Stimulated activated CD8-positive, alpha-beta memory T cell treated with anti-CD3 and anti-CD28 coated beads, Interleukin-4, amount 100 ng/mL, for 24 hours (primary cell): ENCODE data around the gene ZNF554.
A peak's percentile ranks its signal among the peaks of the same experiment; 100 is the strongest.

Experiments
- DNase-seq: peaks from one replicate; pipeline ENCODE4 v3.0.0-alpha.2; 2020; ENCODE audit warnings: low read depth

ZNF554 gene

GRCh38 chr19:2819540-2820111 lies at the start of gene ZNF554:
Gene ZNF554 (plus strand): TSS chr19:2819868. CDS start chr19:2820072, 204 bp downstream.
- peak; percentile 98 for DNase-seq

DNA sequence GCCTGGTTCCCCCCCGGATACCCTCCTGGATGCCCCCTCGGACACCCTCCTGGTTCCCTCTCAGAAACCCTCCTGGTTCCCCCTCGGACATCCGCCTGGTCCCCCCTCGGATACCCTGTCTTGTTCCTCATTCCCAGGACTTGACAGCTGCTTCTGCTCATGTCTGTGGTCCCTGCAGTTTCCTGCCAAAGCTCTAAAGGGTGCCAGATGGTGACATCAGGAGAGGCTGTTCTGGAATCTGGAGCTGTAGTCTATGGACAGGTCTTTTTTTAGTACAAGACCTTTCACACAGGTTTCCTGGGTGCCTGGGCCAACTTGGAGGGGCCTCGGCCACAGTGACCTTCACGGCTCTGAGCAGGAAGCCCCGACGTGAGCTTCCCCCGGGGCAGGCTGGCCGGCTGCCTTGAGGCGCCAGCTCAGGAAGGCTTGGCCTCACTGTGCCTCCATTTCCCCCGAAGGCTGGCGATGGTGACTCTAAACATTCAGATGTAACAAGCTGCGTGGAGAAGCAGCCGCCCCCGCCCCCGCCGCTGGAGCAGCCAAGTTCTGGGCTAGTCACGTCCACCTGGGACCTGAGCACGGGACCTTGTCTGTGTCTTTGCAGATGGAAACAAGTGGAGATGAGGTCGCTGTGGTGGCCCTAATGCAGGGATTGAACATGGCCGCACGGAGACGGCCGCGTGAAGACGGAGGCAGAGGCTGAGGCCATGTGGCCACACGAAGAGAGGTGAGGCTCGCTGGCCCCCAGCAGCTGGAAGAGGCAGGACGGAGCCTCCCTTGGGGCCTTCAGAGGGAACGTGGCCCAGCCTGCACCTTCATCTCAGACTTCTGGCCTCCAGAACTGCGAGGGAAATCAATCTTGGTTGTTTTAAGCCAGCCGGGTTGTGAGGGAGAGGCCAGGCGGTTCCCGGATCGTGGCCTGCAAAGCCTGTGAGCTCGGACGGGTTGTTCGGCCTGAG lies 49.3 kb upstream of the ZNF554 start:
- DNase-seq: no peak

- no peak for DNase-seq
These were observed 47.6 kb upstream of the ZNF554 start for GRCh38 chr19:2771786-2772674.

GRCh38 chr19:2774083-2774679 lies 45.5 kb upstream of the ZNF554 start:
- DNase-seq: no peak

- no peak for DNase-seq
These were observed 44.6 kb upstream of the ZNF554 start for GRCh38 chr19:2774953-2775555.

DNA sequence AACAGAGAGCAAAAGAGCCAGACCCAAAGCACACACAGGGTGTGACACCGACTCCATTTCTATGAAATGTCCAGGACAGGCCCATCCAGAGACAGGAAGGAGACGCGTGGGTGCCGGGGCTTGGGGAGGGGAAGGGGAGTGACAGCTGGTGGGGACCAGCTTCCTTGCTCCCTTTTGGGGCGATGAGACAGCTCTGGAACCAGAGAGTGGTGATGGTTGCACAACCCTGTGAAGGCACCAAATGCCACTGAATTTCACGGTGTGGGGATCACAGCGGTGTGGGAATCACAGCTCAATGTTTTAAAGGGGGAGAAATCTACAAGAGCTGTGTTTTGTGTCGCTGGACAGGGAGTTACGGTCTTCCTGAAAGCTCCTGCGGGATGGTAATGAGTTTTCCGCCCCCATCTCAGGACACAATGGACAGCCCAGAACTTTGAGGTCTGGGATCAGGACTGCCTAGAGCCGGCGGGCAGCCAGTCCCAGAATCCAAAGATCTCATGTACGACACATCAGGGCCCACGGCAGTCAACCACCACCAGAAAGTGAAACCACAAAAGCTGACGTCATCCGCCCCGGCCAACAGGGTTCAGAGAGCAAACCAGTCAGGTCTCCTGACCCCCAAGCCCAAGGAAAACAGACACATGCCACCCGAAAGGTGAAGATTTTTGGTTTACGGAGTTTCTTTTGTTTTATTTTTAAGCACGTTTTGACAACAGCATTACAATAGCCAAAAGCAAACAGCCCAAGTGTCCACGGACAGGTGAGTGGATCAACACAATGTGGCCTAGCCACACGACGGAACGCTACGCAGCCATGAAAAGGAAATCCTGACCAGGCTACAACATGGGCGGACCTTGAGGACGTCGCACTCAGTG lies 43.9 kb upstream of the ZNF554 start:
- peak; percentile 68 for DNase-seq

- no peak for DNase-seq
These were observed 41.5 kb upstream of the ZNF554 start for GRCh38 chr19:2777952-2778683.

GRCh38 chr19:2779121-2779740 lies 40.4 kb upstream of the ZNF554 start:
- no peak for DNase-seq

GRCh38 chr19:2780284-2780683 lies 39.4 kb upstream of the ZNF554 start:
- DNase-seq: no peak

- no peak for DNase-seq
These were observed 37.2 kb upstream of the ZNF554 start for GRCh38 chr19:2782329-2782935.

DNA sequence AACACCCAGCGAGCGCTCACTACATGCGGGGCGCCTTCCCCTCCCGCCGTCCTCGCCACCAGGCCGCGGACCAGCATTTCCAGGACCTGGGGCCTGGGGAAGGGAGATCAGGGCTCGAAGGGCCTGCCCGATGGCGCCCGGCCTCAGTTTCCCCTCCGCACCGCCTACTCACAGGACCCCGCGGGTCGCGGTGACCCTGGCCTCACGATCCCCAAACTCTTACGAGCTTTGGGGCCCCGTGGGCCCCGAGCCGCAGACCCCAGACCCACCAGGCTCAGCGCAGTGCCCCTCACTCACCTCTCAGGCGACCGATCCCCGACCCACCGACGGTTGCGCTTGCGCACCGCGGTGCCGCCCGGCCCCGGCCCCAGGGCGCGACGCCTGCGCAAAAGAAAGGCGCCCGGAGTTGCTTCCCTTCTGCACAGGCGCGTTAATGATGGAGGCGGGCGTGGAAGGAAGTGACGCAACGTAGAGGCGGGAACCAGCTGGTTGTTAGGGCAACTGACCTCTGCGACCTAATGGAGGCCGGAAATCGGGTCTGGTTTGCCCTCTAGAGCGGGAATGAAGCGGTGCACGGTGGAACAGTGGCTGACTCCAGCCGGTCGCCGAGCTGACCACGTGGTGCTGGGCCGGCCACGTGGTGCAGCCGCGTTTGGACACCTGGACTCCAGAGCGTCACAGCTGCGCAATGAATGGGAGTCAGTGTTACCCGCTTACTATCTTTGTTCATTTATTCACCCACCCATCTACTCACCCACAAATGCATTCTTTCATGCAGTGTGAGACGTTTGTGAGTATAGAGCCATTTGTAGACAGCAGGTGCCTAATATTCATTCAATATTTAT lies 36.5 kb upstream of the ZNF554 start, which contains the start of gene SGTA:
TSS of gene SGTA (minus strand) at position 338 of the 845 bp plus-strand sequence. CDS start 14,205 bp downstream, outside the sequence.
- peak; percentile 93 for DNase-seq

- DNase-seq: no peak
These were observed 35.9 kb upstream of the ZNF554 start for GRCh38 chr19:2783781-2784145.

DNA sequence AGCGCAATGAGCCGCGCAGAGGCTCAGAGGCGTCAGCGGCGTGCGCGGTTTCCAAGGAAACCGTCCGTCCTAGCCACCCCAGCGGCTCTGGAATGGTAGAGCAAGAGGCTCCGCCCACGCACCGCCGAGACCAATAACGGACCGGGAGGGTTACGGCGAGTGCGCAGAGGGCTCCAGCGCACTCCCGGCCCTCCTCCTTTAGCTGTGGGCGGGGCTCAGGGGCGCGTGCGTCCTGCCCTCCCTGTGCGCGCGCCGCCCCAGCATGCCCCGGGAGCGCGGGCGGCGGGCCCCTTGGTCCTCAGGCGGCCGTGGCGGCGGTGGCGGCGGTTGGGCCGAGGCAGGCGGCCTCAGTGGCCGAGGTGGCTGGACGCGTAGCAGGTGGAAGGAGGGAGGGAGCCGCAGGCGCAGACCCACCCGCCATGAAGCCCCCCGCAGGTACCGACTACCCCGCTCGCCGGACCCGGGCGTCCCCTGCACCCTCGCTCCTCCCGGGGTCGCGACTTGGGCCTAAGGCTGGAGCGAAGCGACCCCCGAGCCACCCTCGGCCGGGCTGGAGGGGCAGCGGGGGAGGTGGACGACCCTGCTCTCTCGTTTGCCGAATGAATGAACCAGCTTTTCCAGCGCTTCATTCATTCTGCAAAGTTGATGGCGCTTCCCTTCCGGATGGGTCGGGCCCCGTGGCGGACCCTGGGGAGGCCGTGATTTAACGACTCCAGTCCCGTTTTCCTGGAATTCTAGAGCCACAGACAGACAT lies 34.2 kb upstream of the ZNF554 start, which contains the start of gene THOP1:
TSS of gene THOP1 (plus strand) at position 260 of the 754 bp plus-strand sequence. CDS start at position 420, 160 bp downstream.
- peak; percentile 98 for DNase-seq

DNA sequence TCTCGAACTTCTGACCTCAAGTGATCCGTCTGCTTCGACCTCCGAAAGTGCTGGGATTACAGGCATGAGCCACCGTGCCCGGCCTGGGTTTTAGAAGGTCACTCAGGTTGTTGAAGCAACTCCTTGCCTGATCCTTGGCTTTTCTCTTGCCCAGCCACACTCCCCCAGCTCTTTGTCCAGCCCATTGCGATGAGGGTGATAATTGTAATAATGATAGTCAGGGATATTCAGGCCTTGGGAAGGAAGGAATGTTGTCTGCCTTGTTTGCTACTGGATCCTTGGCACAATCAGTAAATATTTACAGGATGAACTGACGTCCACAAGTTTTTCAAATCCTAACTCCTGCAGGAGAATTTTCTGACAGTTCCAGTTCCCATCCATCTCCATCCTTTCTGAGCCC lies 32.6 kb upstream of the ZNF554 start:
- DNase-seq: no peak

- no peak for DNase-seq
These were observed 31.4 kb upstream of the ZNF554 start for GRCh38 chr19:2788237-2788636.

- no peak for DNase-seq
These were observed 29.5 kb upstream of the ZNF554 start for GRCh38 chr19:2790194-2790556.
